C1 segment of cervical spinal cord (tissue), 14 donors: ENCODE results near the gene SRRM1.
A peak's percentile ranks its signal among the peaks of the same experiment; 100 is the strongest.

Experiments used
- DNase-seq, 14 donors: peaks; one replicate each; lab custom pipeline; 2025; lab: John Stamatoyannopoulos, UW

Gene SRRM1

GRCh38 chr1:24642481-24643362 is at the start of gene SRRM1:
TSS of gene SRRM1 (plus strand) at chr1:24643302. CDS start at chr1:24643327, 25 bp downstream.
- peak; percentile 95 to 100 (median 99) for DNase-seq

GRCh38 chr1:24594328-24594598 is 48.8 kb upstream of the SRRM1 start:
- no peak for DNase-seq

- DNase-seq = no peak
These were observed 46.7 kb upstream of the SRRM1 start for GRCh38 chr1:24596401-24596880.

GRCh38 chr1:24599265-24599664 is 43.8 kb upstream of the SRRM1 start:
- DNase-seq = no peak

- no peak for DNase-seq
These were observed 42.6 kb upstream of the SRRM1 start for GRCh38 chr1:24600551-24600950.

GRCh38 chr1:24605534-24606295 is 37.4 kb upstream of the SRRM1 start:
- no peak for DNase-seq

GRCh38 chr1:24606296-24606605 is 36.9 kb upstream of the SRRM1 start:
- no peak for DNase-seq

- no peak for DNase-seq
These were observed 36.5 kb upstream of the SRRM1 start for GRCh38 chr1:24606621-24607020.

GRCh38 chr1:24609949-24610517 is 33.1 kb upstream of the SRRM1 start:
- DNase-seq = no peak

GRCh38 chr1:24619376-24619775 is 23.7 kb upstream of the SRRM1 start:
- peak in 10 of 14 donors; percentile 5 to 50 (median 38) for DNase-seq

GRCh38 chr1:24620678-24621077 is 22.4 kb upstream of the SRRM1 start:
- DNase-seq = no peak

- no peak for DNase-seq
These were observed 22.0 kb upstream of the SRRM1 start for GRCh38 chr1:24621121-24621520.

- no peak for DNase-seq
These were observed 20.9 kb upstream of the SRRM1 start for GRCh38 chr1:24622218-24622617.

- DNase-seq = no peak
These were observed 10.3 kb upstream of the SRRM1 start for GRCh38 chr1:24632832-24633175.

GRCh38 chr1:24635195-24635843 is 7.8 kb upstream of the SRRM1 start:
- DNase-seq = peak in 2 of 14 donors; percentile 5 to 39

GRCh38 chr1:24636661-24637357 is 6.3 kb upstream of the SRRM1 start:
- no peak for DNase-seq

- no peak for DNase-seq
These were observed 4.0 kb upstream of the SRRM1 start for GRCh38 chr1:24639094-24639493.

GRCh38 chr1:24639881-24640280 is 3.2 kb upstream of the SRRM1 start:
- peak in 2 of 14 donors; percentile 3 to 12 for DNase-seq

GRCh38 chr1:24640288-24640687 is 2.8 kb upstream of the SRRM1 start:
- DNase-seq = no peak

GRCh38 chr1:24641646-24642151 is 1.4 kb upstream of the SRRM1 start:
- DNase-seq = peak in 5 of 14 donors; percentile 8 to 29 (median 16)

- DNase-seq = peak in 1 of 14 donors; percentile 59
These were observed 429 bp downstream of the SRRM1 start for GRCh38 chr1:24643363-24644099.
